Panc1 (cell line): ENCODE results near the gene CLMN. TPM values are rescaled to one million over a fixed set of nuclear protein-coding genes. Genes with fewer than 3 reads are reported as not detected.

Experiments used
- ATAC-seq: fragments of 200-7000 bp; cut with Tn5 transposase; 2 replicates; pipeline ENCODE4 v1.9.1; 2020; ENCODE audit warnings: mild to moderate bottlenecking, moderate library complexity
- BruUV-seq: library from RNA; stranded (reverse); fragments of 400-500 nt; replicated peaks from 2 replicates; lab custom pipeline; 2021; lab: Mats Ljungman, UMichigan
- CTCF ChIA-PET: fragments of 300-600 bp; sonication (Branson Sonifier 250); formaldehyde crosslinking; loops from one replicate; lab custom pipeline; 2022; ENCODE audit warnings: antibody characterized with exemption; lab: Charles Lee
- POLR2A ChIA-PET: fragments of 300-600 bp; sonication (Branson Sonifier 250); formaldehyde crosslinking; loops from one replicate; lab custom pipeline; 2022; ENCODE audit warnings: antibody characterized with exemption; lab: Charles Lee
- DNase-seq: peaks from one replicate; pipeline ENCODE4 v3.0.0-alpha.2; 2010; ENCODE audit warnings: low read depth, low spot score
- H3K27ac ChIP-seq: 2 replicates; pipeline ENCODE4 v1.5.1; 2011; ENCODE audit warnings: mild to moderate bottlenecking, low read length, inconsistent platforms
- H3K27me3 ChIP-seq: fragments of 200-500 bp; sonication (Bioruptor generic); 2 replicates; pipeline ENCODE4 v1.6.0; 2014; ENCODE audit warnings: low read length, inconsistent platforms; ENCODE audit not compliant: control insufficient read depth, insufficient read depth
- H3K36me3 ChIP-seq: fragments of 200-500 bp; sonication (Bioruptor generic); 2 replicates; pipeline ENCODE4 v1.5.1; 2014; ENCODE audit warnings: inconsistent platforms, mild to moderate bottlenecking, low read length, moderate library complexity; ENCODE audit not compliant: control insufficient read depth, insufficient read depth
- H3K4me1 ChIP-seq: 2 replicates; pipeline ENCODE4 v1.5.1; 2011; ENCODE audit warnings: inconsistent platforms, mild to moderate bottlenecking, low read length, moderate library complexity; ENCODE audit not compliant: control insufficient read depth, insufficient read depth
- H3K4me3 ChIP-seq, 2 experiments: 2 replicates each; pipeline ENCODE4 v1.5.1; 2011 to 2012; ENCODE audit warnings: low read depth in 2 of 2, low read length in 2 of 2, mild to moderate bottlenecking in 2 of 2, inconsistent platforms in 1 of 2, moderate library complexity in 1 of 2
- H3K9me3 ChIP-seq: fragments of 200-500 bp; sonication (Bioruptor generic); 2 replicates; pipeline ENCODE4 v1.5.1; 2014; ENCODE audit warnings: low read depth, mild to moderate bottlenecking, inconsistent platforms, low read length, moderate library complexity; ENCODE audit not compliant: control insufficient read depth, insufficient read depth
- CTCF ChIP-seq: fragments of 450-650 bp; IDR thresholded peaks from 2 replicates; pipeline ENCODE4 v1.5.1; 2017; ENCODE audit warnings: mild to moderate bottlenecking
- POLR2AphosphoS5 ChIP-seq: IDR thresholded peaks from 2 replicates; pipeline ENCODE4 v1.6.1; 2012; ENCODE audit warnings: mild to moderate bottlenecking, low read depth, low read length, moderate library complexity
- REST ChIP-seq, 2 experiments: IDR thresholded peaks; 2 replicates each; pipeline ENCODE4 v1.6.1; 2011 to 2012; ENCODE audit warnings: low read depth in 2 of 2, control low read depth in 1 of 2, low read length in 1 of 2, mild to moderate bottlenecking in 1 of 2, moderate library complexity in 1 of 2; ENCODE audit not compliant: insufficient read depth in 1 of 2
- SIN3A ChIP-seq: IDR thresholded peaks from 2 replicates; pipeline ENCODE4 v1.6.1; 2012; ENCODE audit warnings: low read depth, mild to moderate bottlenecking, low read length, moderate library complexity, borderline replicate concordance; ENCODE audit not compliant: insufficient read depth
- in situ Hi-C: cut with HindIII; loops from 2 replicates; pipeline ENCODE4 v1.10.0; 2016; ENCODE audit warnings: low sequenced_read_pairs, low pct_unique_long_range_greater_than_20kb
- intact Hi-C: fragments of 100-400 bp; cut with micrococcal nuclease; formaldehyde crosslinking; loops from one replicate; pipeline ENCODE4 v1.10.0; 2022; ENCODE audit not compliant: unreplicated experiment
- total RNA-seq: library from RNA; stranded (reverse); gene quantifications from one replicate; pipeline ENCODE4 v1.2.1, GENCODE V29; 2021; ENCODE audit not compliant: unreplicated experiment

Gene CLMN
- total RNA-seq, 1 experiment from 2014 or later, result 34.9 TPM

GRCh38 chr14:95195031-95195430, 124.7 kb downstream of the CLMN start:
- Histone ChIP-seq H3K27ac (no peak overlapping the region), H3K4me1 (no peaks in the 10 kb centered on the region), H3K36me3 (no peaks in the 10 kb centered on the region), H3K27me3 (no peaks in the 10 kb centered on the region), H3K4me3 (no peak overlapping the region), H3K9me3 (no peaks in the 10 kb centered on the region)
- intact Hi-C loops, result no loop called here
- ChIA-PET POLR2A (no interaction called here), CTCF (no interaction called here)
- no TSS peak for BruUV-seq
- ATAC-seq (no peak), DNase-seq (no peak)
- TF ChIP-seq CTCF (no peak), POLR2AphosphoS5 (no peak), SIN3A (no peak), REST (IDR thresholded peaks at IDR 0.05; ENCODE audit: insufficient read depth in 1 of 2, low read depth in 2 of 2, low read length in 1 of 2) (no peak)
- in situ Hi-C loops, result no loop called here

GRCh38 chr14:95193081-95193480, 126.6 kb downstream of the CLMN start:
- no peaks in the 10 kb centered on the region for H3K4me1 ChIP-seq
- DNase-seq (no peak), ATAC-seq (no peak)
- no peak for TF ChIP-seq CTCF
- TF ChIP-seq SIN3A, result no peak
- TF ChIP-seq REST (IDR thresholded peaks at IDR 0.05; ENCODE audit: insufficient read depth in 1 of 2, low read depth in 2 of 2, low read length in 1 of 2), result no peak
- H3K27ac ChIP-seq, result no peak overlapping the region
- H3K9me3 ChIP-seq, result no peaks in the 10 kb centered on the region
- in situ Hi-C loops, result no loop called here
- no peaks in the 10 kb centered on the region; the same call in 1 of the 2 replicates for H3K36me3 ChIP-seq
- POLR2A ChIA-PET, result no interaction called here
- intact Hi-C loops, result no loop called here
- H3K27me3 ChIP-seq, result no peaks in the 10 kb centered on the region
- BruUV-seq, result no TSS peak
- H3K4me3 ChIP-seq, result no peak overlapping the region
- CTCF ChIA-PET, result no interaction called here
